ENCODE data around the gene TRDN. TPM values are rescaled to one million over a fixed set of nuclear protein-coding genes. Genes with fewer than 3 reads are reported as not detected.

Gene TRDN
- total RNA-seq, 3 donors from 2014 or later (not counting 1 experiment from before 2014, with no cell fraction given) = not detected

GRCh38 chr6:123352705-123353104, 284.0 kb downstream of the TRDN start:
- intact Hi-C loops (cut with micrococcal nuclease) = no loop called here
- Mint-ChIP-seq H3K4me1 (no peaks in the 10 kb centered on the region), H3K9me3 (peaks cover 6 to 8% of the 10 kb centered on the region in 2 donors), H3K27me3 (ENCODE audit: low read depth in 2 of 2) (no peaks in the 10 kb centered on the region), H3K27ac (no peak overlapping the region), H3K4me3 (no peak overlapping the region), H3K36me3 (no peaks in the 10 kb centered on the region)
- Histone ChIP-seq H3K36me3 (ENCODE audit: control insufficient read depth, insufficient read depth, low read length) (no peaks in the 10 kb centered on the region), H3K27ac (ENCODE audit: low read length) (no peak overlapping the region), H3K4me3 (ENCODE audit: low read length) (no peak overlapping the region), H3K27me3 (ENCODE audit: control insufficient read depth, insufficient read depth, low read length) (no peaks in the 10 kb centered on the region), H3K4me1 (ENCODE audit: control insufficient read depth, insufficient read depth, low read length) (no peaks in the 10 kb centered on the region), H3K9me3 (ENCODE audit: control insufficient read depth, insufficient read depth, low read length) (no peaks in the 10 kb centered on the region)
- no peak for TF ChIP-seq CTCF (IDR thresholded peaks at IDR 0.05)
- ATAC-seq = no peak
- DNase-seq = no peak
- no CpG with 5 or more reads among the region's 3 CpGs for WGBS (ENCODE audit: insufficient coverage)

GRCh38 chr6:123352279-123352678, 284.5 kb downstream of the TRDN start:
- H3K9me3 ChIP-seq (ENCODE audit: control insufficient read depth, insufficient read depth, low read length) = no peaks in the 10 kb centered on the region

GRCh38 chr6:123343836-123344235, 292.9 kb downstream of the TRDN start:
- TF ChIP-seq CTCF (IDR thresholded peaks at IDR 0.05) = no peak
- Histone ChIP-seq H3K27me3 (ENCODE audit: control insufficient read depth, insufficient read depth, low read length) (no peaks in the 10 kb centered on the region), H3K36me3 (ENCODE audit: control insufficient read depth, insufficient read depth, low read length) (no peaks in the 10 kb centered on the region), H3K4me1 (ENCODE audit: control insufficient read depth, insufficient read depth, low read length) (no peaks in the 10 kb centered on the region), H3K27ac (ENCODE audit: low read length) (no peak overlapping the region), H3K9me3 (ENCODE audit: control insufficient read depth, insufficient read depth, low read length) (no peaks in the 10 kb centered on the region), H3K4me3 (ENCODE audit: low read length) (no peak overlapping the region)
- DNase-seq = no peak
- no peaks in the 10 kb centered on the region for H3K36me3 Mint-ChIP-seq
- H3K27me3 Mint-ChIP-seq (ENCODE audit: low read depth in 2 of 2) = no peaks in the 10 kb centered on the region
- 91% methylated on average over 1 of the region's 1 CpG for WGBS (ENCODE audit: insufficient coverage)
- no peaks in the 10 kb centered on the region for H3K4me1 Mint-ChIP-seq
- intact Hi-C loops (cut with micrococcal nuclease) = no loop called here
- no peak for ATAC-seq
- H3K4me3 Mint-ChIP-seq = no peak overlapping the region
- H3K27ac Mint-ChIP-seq = no peak overlapping the region
- peaks cover 2% of the 10 kb centered on the region in 2 donors for H3K9me3 Mint-ChIP-seq

More at GRCh38 chr6:123352279-123352678, 284.5 kb downstream of the TRDN start:
- Mint-ChIP-seq H3K4me1 (no peaks in the 10 kb centered on the region), H3K4me3 (no peak overlapping the region), H3K27me3 (ENCODE audit: low read depth in 2 of 2) (no peaks in the 10 kb centered on the region), H3K9me3 (peaks cover 6 to 8% of the 10 kb centered on the region in 2 donors), H3K27ac (no peak overlapping the region), H3K36me3 (no peaks in the 10 kb centered on the region)
- H3K36me3 ChIP-seq (ENCODE audit: control insufficient read depth, insufficient read depth, low read length) = no peaks in the 10 kb centered on the region
- no peaks in the 10 kb centered on the region for H3K27me3 ChIP-seq (ENCODE audit: control insufficient read depth, insufficient read depth, low read length)
- TF ChIP-seq CTCF (IDR thresholded peaks at IDR 0.05) = no peak
- no peaks in the 10 kb centered on the region for H3K4me1 ChIP-seq (ENCODE audit: control insufficient read depth, insufficient read depth, low read length)
- intact Hi-C loops (cut with micrococcal nuclease) = no loop called here
- ATAC-seq = no peak
- no peak for DNase-seq
- H3K4me3 ChIP-seq (ENCODE audit: low read length) = no peak overlapping the region
- no peak overlapping the region for H3K27ac ChIP-seq (ENCODE audit: low read length)
- whole genome bisulfite sequencing (ENCODE audit: insufficient coverage) = 79% methylated on average over 3 of the region's 3 CpGs

GRCh38 chr6:123338394-123338793, 298.4 kb downstream of the TRDN start:
- H3K9me3 ChIP-seq (ENCODE audit: control insufficient read depth, insufficient read depth, low read length) = no peaks in the 10 kb centered on the region
- Mint-ChIP-seq H3K4me1 (no peaks in the 10 kb centered on the region), H3K27ac (no peak overlapping the region), H3K27me3 (ENCODE audit: low read depth in 2 of 2) (no peaks in the 10 kb centered on the region), H3K4me3 (no peak overlapping the region), H3K36me3 (no peaks in the 10 kb centered on the region), H3K9me3 (peaks cover 0 to 4% of the 10 kb centered on the region in 2 donors)
- no peaks in the 10 kb centered on the region for H3K36me3 ChIP-seq (ENCODE audit: control insufficient read depth, insufficient read depth, low read length)
- no peak overlapping the region for H3K27ac ChIP-seq (ENCODE audit: low read length)
- DNase-seq (no peak), ATAC-seq (no peak)
- H3K4me1 ChIP-seq (ENCODE audit: control insufficient read depth, insufficient read depth, low read length) = no peaks in the 10 kb centered on the region
- no peak for TF ChIP-seq CTCF (IDR thresholded peaks at IDR 0.05)
- no peaks in the 10 kb centered on the region for H3K27me3 ChIP-seq (ENCODE audit: control insufficient read depth, insufficient read depth, low read length)
- no peak overlapping the region for H3K4me3 ChIP-seq (ENCODE audit: low read length)
- intact Hi-C loops (cut with micrococcal nuclease) = no loop called here

Data from natural killer cell (primary cell).